HepG2 (cell line): ENCODE results near the gene RBM8A. TPM values are rescaled to one million over a fixed set of nuclear protein-coding genes. Genes with fewer than 3 reads are reported as not detected.

Experiments
- ATF7 ChIP-seq, 2 experiments: fragments of 450-650 bp in 1 of 2; sonication (generic) in 1 of 2; formaldehyde crosslinking in 1 of 2; IDR thresholded peaks; 2 replicates each; pipeline versions ENCODE4 v1.4.0 to v1.6.1; 2016 to 2020; ENCODE audit warnings: antibody characterized with exemption in 1 of 2, mild to moderate bottlenecking in 1 of 2, missing genetic modification reagents in 1 of 2
- ELF3 ChIP-seq: IDR thresholded peaks from 2 replicates; pipeline ENCODE4 v1.6.1; 2016; ENCODE audit warnings: missing genetic modification reagents, missing compliant biosample characterization
- ELK4 ChIP-seq: sonication (generic); formaldehyde crosslinking; IDR thresholded peaks from 2 replicates; pipeline ENCODE4 v1.9.0; 2021; ENCODE audit warnings: missing genetic modification reagents, borderline replicate concordance
- HNF4A ChIP-seq: sonication (generic); formaldehyde crosslinking; IDR thresholded peaks from 2 replicates; pipeline ENCODE4 v1.4.0; 2020; ENCODE audit warnings: missing genetic modification reagents
- JARID2 ChIP-seq: sonication (generic); formaldehyde crosslinking; IDR thresholded peaks from 2 replicates; pipeline ENCODE4 v1.8.1; 2023; ENCODE audit warnings: missing genetic modification reagents, inconsistent platforms; ENCODE audit not compliant: insufficient replicate concordance
- KAT2B ChIP-seq: fragments of 150-350 bp; IDR thresholded peaks from 2 replicates; pipeline ENCODE4 v1.6.1; 2014; ENCODE audit warnings: low read depth, low read length, borderline replicate concordance
- MED13 ChIP-seq: sonication (generic); formaldehyde crosslinking; IDR thresholded peaks from 2 replicates; pipeline ENCODE4 v1.5.0; 2020; ENCODE audit warnings: missing genetic modification reagents
- MIXL1 ChIP-seq: IDR thresholded peaks from 2 replicates; pipeline ENCODE4 v1.6.1; 2016
- MTF2 ChIP-seq: sonication (generic); formaldehyde crosslinking; IDR thresholded peaks from 2 replicates; pipeline ENCODE4 v1.5.0; 2020; ENCODE audit warnings: missing genetic modification reagents, borderline replicate concordance
- MYC ChIP-seq: sonication (generic); formaldehyde crosslinking; IDR thresholded peaks from 2 replicates; pipeline ENCODE4 v1.9.0; 2021; ENCODE audit warnings: missing genetic modification reagents, borderline replicate concordance
- NFATC3 ChIP-seq: sonication (generic); formaldehyde crosslinking; IDR thresholded peaks from 2 replicates; pipeline ENCODE4 v1.5.1; 2020; ENCODE audit warnings: mild to moderate bottlenecking, missing genetic modification reagents
- PCBP1 ChIP-seq: fragments of 200-400 bp; formaldehyde crosslinking; IDR thresholded peaks from 2 replicates; pipeline ENCODE4 v1.6.1; 2017; ENCODE audit warnings: mild to moderate bottlenecking, low read depth, low read length, borderline replicate concordance
- PHF21A ChIP-seq: sonication (generic); formaldehyde crosslinking; IDR thresholded peaks from 2 replicates; pipeline ENCODE4 v1.5.0; 2020; ENCODE audit warnings: mild to moderate bottlenecking, missing genetic modification reagents
- RNF219 ChIP-seq: sonication (generic); formaldehyde crosslinking; IDR thresholded peaks from 2 replicates; pipeline ENCODE4 v1.5.0; 2020; ENCODE audit warnings: mild to moderate bottlenecking, missing genetic modification reagents
- TAF1 ChIP-seq: sonication (generic); formaldehyde crosslinking; IDR thresholded peaks from 2 replicates; pipeline ENCODE4 v1.4.0; 2020; ENCODE audit warnings: missing genetic modification reagents
- THAP11 ChIP-seq: IDR thresholded peaks from 2 replicates; pipeline ENCODE4 v1.6.1; 2016; ENCODE audit warnings: missing biosample characterization, missing genetic modification reagents
- TMF1 ChIP-seq: sonication (generic); formaldehyde crosslinking; IDR thresholded peaks from 2 replicates; pipeline ENCODE4 v1.8.1; 2022; ENCODE audit warnings: low read depth, missing genetic modification reagents
- YY1 ChIP-seq: IDR thresholded peaks from 2 replicates; pipeline ENCODE4 v1.6.1; 2011; ENCODE audit warnings: low read length, low read depth, moderate library complexity, mild to moderate bottlenecking; ENCODE audit not compliant: insufficient read depth, insufficient replicate concordance
- ZNF747 ChIP-seq: sonication (generic); formaldehyde crosslinking; IDR thresholded peaks from 2 replicates; pipeline ENCODE4 v1.8.1; 2023; ENCODE audit warnings: missing genetic modification reagents, mild to moderate bottlenecking, borderline replicate concordance
- ZSCAN29 ChIP-seq: sonication (generic); formaldehyde crosslinking; conservative IDR thresholded peaks from 2 replicates; pipeline ENCODE4 v1.4.0; 2020; ENCODE audit warnings: mild to moderate bottlenecking, missing genetic modification reagents
- polyA plus RNA-seq, 8 experiments: library from polyadenylated mRNA; depleted of rRNA in 3 of 8; stranded (reverse) in 7 of 8; unstranded in 1 of 8; fragments of >200 nt; fragmentation: Illumina TruSeq in 4 of 8; extraction: Trizol in 4 of 8; gene quantifications; 2 replicates each; pipeline versions ENCODE4 v1.2.1 to v1.2.3, GENCODE V29; 2011 to 2016; ENCODE audit warnings: low read depth in 4 of 8, missing spikeins in 1 of 8, mixed read lengths in 1 of 8; ENCODE audit not compliant: insufficient read depth in 1 of 8
- total RNA-seq, 5 experiments: library from RNA; depleted of rRNA; stranded (reverse); fragments of >200 nt; fragmentation: Illumina TruSeq; extraction: Trizol; gene quantifications; 2 replicates each; pipeline ENCODE4 v1.2.3, GENCODE V29; 2016; ENCODE audit warnings: low read depth in 1 of 5
- TF ChIP-seq, protein P1 (sequence below): sonication (generic); formaldehyde crosslinking; IDR thresholded peaks from 2 replicates; pipeline ENCODE4 v1.5.0; 2020; ENCODE audit warnings: mild to moderate bottlenecking, missing genetic modification reagents
- TF ChIP-seq, protein P2 (sequence below): sonication (generic); formaldehyde crosslinking; IDR thresholded peaks from 2 replicates; pipeline ENCODE4 v1.4.0; 2020; ENCODE audit warnings: missing genetic modification reagents, borderline replicate concordance
- TF ChIP-seq, protein P3 (sequence below): IDR thresholded peaks from 2 replicates; pipeline ENCODE4 v1.6.1; 2012; ENCODE audit warnings: inconsistent platforms
- TF ChIP-seq, protein P4 (sequence below): IDR thresholded peaks from 2 replicates; pipeline ENCODE4 v1.6.1; 2016; ENCODE audit warnings: missing biosample characterization, missing genetic modification reagents, low read depth

The RBM8A gene
- total and polyA plus RNA-seq, 2 of the 13 experiments (the other 11 are each of a cell fraction or from before 2014, with no cell fraction given), result 106 to 162 TPM

DNA sequence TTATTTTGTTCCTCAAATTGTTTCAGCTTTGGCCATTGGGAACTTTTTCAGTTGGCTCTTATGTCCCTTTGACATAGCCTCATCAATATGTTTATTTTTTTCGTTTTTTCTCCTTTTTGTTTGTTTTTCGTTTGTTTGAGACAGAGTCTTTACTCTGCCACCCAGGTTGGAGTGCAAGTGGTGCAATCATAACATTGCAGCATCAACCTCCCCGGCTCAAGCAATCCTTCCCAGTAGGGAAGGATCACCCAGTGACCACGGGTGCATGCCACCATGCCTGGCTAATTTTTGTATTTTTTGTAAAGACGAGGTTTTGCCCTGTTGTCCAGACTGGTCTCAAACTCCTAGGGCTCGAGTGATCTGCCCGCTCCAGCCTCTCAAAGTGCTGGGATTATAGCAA lies 45.3 kb upstream of the RBM8A start (continued):
- TF ChIP-seq RNF219 (CRISPR knock-in tag) (no peak), JARID2 (CRISPR knock-in tag) (no peak), MIXL1 (CRISPR knock-in tag) (0 out of 2 replicates have a peak, but pooled peaks have one; percentile 29), MED13 (CRISPR knock-in tag) (no peak), NFATC3 (CRISPR knock-in tag) (no peak), THAP11 (CRISPR knock-in tag) (0 out of 2 replicates have a peak, but pooled peaks have one; percentile 23), TAF1 (CRISPR knock-in tag) (no peak), ELF3 (CRISPR knock-in tag) (peak; percentile 30; the same call in 1 of the 2 replicates), TMF1 (CRISPR knock-in tag) (no peak), PHF21A (CRISPR knock-in tag) (0 out of 2 replicates have a peak, but pooled peaks have one; percentile 31), ZNF747 (CRISPR knock-in tag) (no peak), MYC (CRISPR knock-in tag) (no peak), KAT2B (no peak), ELK4 (CRISPR knock-in tag) (no peak), ZSCAN29 (CRISPR knock-in tag) (no peak), HNF4A (peak; percentile 79), ATF7 (IDR thresholded peaks at IDR 0.05) (peak; percentile 15; the same call in 1 of the 2 replicates), ATF7 (CRISPR knock-in tag; IDR thresholded peaks at IDR 0.05) (no peak), PCBP1 (no peak), YY1 (no peak), MTF2 (CRISPR knock-in tag) (no peak)
- TF ChIP-seq, protein P1, sequence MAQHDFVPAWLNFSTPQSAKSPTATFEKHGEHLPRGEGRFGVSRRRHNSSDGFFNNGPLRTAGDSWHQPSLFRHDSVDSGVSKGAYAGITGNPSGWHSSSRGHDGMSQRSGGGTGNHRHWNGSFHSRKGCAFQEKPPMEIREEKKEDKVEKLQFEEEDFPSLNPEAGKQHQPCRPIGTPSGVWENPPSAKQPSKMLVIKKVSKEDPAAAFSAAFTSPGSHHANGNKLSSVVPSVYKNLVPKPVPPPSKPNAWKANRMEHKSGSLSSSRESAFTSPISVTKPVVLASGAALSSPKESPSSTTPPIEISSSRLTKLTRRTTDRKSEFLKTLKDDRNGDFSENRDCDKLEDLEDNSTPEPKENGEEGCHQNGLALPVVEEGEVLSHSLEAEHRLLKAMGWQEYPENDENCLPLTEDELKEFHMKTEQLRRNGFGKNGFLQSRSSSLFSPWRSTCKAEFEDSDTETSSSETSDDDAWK (CRISPR knock-in tag), result no peak
- TF ChIP-seq, protein P2, sequence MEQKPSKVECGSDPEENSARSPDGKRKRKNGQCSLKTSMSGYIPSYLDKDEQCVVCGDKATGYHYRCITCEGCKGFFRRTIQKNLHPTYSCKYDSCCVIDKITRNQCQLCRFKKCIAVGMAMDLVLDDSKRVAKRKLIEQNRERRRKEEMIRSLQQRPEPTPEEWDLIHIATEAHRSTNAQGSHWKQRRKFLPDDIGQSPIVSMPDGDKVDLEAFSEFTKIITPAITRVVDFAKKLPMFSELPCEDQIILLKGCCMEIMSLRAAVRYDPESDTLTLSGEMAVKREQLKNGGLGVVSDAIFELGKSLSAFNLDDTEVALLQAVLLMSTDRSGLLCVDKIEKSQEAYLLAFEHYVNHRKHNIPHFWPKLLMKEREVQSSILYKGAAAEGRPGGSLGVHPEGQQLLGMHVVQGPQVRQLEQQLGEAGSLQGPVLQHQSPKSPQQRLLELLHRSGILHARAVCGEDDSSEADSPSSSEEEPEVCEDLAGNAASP, result 0 out of 2 replicates have a peak, but pooled peaks have one; percentile 24
- TF ChIP-seq, protein P3, sequence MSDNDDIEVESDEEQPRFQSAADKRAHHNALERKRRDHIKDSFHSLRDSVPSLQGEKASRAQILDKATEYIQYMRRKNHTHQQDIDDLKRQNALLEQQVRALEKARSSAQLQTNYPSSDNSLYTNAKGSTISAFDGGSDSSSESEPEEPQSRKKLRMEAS, result no peak
- TF ChIP-seq, protein P4, sequence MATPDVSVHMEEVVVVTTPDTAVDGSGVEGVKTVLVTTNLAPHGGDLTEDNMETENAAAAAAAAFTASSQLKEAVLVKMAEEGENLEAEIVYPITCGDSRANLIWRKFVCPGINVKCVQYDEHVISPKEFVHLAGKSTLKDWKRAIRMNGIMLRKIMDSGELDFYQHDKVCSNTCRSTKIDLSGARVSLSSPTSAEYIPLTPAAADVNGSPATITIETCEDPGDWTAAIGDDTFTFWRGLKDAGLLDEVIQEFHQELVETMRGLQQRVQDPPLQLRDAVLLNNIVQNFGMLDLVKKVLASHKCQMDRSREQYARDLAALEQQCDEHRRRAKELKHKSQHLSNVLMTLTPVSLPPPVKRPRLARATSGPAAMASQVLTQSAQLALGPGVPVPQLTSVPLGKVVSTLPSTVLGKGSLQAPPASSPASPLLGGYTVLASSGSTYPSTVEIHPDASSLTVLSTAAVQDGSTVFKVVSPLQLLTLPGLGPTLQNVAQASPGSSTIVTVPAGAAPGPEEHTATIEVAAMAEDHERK (CRISPR knock-in tag), result no peak
